HG02610 (cell line): Measurements from ENCODE around the gene MN1.

Experiments used
- ATAC-seq: cut with Tn5 transposase; IDR thresholded peaks from one replicate; pipeline ENCODE4 v1.9.1; 2021; ENCODE audit warnings: mild to moderate bottlenecking, moderate library complexity; ENCODE audit not compliant: unreplicated experiment

The MN1 gene

GRCh38 chr22:27800250-27801201 is 1.0 kb downstream of the MN1 start:
- no peak for ATAC-seq

- ATAC-seq = no peak
Observed at GRCh38 chr22:27799827-27800249, 1.7 kb downstream of the MN1 start.

- no peak for ATAC-seq
Observed at GRCh38 chr22:27799015-27799826, 2.3 kb downstream of the MN1 start.

- no peak for ATAC-seq
Observed at GRCh38 chr22:27798511-27799014, 3.0 kb downstream of the MN1 start.

GRCh38 chr22:27797520-27798391 is 3.8 kb downstream of the MN1 start:
- ATAC-seq = no peak

GRCh38 chr22:27796829-27797519 is 4.6 kb downstream of the MN1 start:
- no peak for ATAC-seq

GRCh38 chr22:27795696-27796517 is 5.6 kb downstream of the MN1 start:
- no peak for ATAC-seq

GRCh38 chr22:27795053-27795452 is 6.5 kb downstream of the MN1 start:
- ATAC-seq = no peak

- ATAC-seq = no peak
Observed at GRCh38 chr22:27794226-27794625, 7.3 kb downstream of the MN1 start.

GRCh38 chr22:27793576-27793975 is 8.0 kb downstream of the MN1 start:
- no peak for ATAC-seq

GRCh38 chr22:27792452-27793161 is 8.9 kb downstream of the MN1 start:
- ATAC-seq = no peak

GRCh38 chr22:27791859-27792241 is 9.7 kb downstream of the MN1 start:
- ATAC-seq = no peak

GRCh38 chr22:27791159-27791858 is 10.2 kb downstream of the MN1 start:
- ATAC-seq = no peak

GRCh38 chr22:27790376-27791158 is 11.0 kb downstream of the MN1 start:
- ATAC-seq = no peak

- no peak for ATAC-seq
Observed at GRCh38 chr22:27788500-27789288, 12.9 kb downstream of the MN1 start.

- no peak for ATAC-seq
Observed at GRCh38 chr22:27786965-27787364, 14.6 kb downstream of the MN1 start.
